Inflammatory macrophage (primary cell): ENCODE measurements around the gene FOXP1.

ENCODE experiments used
- DNase-seq, 2 donors: peaks; one replicate each; pipeline ENCODE4 v3.0.0-alpha.2; 2020 to 2022

FOXP1 gene

DNA sequence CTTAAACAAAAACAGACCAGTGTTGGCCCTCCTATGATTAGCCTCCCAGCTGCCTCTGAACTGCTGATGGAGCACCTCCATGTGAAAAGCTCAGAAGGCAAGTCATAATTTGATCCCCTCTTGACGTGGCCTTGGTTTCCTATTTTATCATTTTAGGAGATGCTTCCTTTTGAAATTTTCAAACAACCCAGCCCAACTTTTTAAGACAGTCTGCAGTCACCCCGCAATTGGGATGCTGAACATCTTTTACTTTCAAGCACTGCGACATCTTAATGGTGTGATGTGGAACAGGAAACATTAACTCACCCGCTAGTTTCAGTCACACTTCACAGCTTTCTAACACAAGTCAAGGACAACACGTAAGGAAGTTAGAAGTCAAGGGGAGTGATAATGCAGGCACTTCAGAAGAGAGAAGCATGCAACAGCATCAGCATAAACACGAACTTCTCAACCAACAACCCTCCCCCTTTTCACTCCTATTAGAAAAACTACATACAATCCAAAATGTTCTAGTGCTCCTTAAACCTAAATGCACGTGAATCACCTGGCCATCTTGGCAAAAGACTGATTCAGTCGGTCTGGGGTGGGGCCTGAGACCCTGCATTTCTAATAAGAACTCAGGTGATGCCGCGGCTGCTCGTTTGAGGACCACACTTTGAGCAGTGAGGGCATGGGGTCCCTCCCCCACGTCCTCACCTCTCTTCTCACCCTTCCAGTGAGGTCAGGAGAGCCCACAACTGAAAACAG, 161.5 kb downstream of the FOXP1 start:
- DNase-seq: no peak

DNA sequence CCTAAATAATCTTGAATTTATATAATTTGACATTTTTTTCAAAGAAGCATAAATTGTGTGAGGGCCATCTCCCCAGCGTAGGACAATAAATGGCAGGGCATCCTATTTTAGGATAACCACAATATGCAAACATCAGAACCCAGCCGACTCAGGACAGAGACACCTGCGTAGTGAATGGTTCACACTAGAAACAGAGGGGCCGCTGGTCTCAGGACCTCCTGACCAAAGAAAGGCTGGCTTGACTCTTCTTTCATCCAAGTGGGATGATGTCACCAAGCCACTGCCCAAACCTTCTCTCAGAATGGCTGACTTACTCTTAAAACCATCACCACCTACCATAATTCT, 162.1 kb downstream of the FOXP1 start:
- DNase-seq: no peak

DNA sequence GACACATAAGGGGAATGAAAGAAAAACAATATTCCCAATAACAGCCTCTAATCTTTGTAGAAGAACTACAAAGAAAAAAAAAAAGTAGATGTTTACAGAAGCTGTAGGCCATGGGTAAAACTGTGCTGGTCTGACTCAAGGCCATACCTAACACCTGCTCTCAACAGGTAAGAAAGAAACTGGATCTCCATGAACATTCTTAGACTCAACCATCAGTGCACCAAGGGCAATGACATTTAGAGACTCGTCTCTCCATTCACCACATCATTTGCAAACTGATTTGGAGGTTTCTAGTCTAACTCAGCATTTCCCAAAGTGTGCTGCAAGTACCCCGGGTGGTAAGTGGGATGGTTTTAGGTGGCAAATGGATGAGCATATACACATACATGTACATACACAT, 164.2 kb downstream of the FOXP1 start:
- no peak for DNase-seq

DNA sequence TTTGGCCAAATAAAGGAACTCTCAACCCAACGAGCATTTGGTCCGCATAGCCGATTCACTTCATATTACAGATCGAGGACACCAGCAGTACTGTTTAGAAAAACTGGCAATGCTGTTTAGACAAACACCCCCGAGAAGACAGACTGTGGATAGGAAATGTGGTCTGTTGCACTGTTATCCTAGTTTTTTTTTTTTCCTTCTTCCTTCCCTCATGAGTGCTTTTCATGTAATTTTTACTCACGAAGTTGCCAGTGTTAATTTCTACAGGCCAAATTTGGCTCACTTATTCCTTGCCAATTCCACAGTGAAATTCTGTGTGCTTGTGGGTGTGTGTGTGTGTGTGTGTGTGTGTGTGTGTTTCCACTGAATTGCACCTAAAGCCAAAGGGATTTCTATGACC, 165.7 kb downstream of the FOXP1 start:
- DNase-seq: no peak

DNA sequence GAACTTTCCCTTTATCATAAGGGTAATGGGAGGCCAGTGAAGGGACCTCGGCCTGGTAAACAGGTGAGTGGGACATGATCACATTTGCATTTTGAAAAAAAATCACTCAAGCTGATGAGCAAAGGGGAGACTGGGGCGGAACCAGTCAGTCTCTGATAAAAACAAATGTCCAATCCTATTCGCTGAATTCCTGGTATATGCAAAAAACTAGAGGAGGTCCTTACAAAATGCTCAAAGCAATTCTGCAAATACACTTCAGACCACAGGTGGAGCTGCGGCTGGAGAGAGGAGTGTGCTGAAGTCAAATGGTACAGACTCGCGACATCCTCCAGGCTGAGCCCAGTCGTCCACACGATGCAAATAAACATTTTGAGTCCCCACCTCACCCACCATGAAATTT, 166.7 kb downstream of the FOXP1 start:
- no peak for DNase-seq

DNA sequence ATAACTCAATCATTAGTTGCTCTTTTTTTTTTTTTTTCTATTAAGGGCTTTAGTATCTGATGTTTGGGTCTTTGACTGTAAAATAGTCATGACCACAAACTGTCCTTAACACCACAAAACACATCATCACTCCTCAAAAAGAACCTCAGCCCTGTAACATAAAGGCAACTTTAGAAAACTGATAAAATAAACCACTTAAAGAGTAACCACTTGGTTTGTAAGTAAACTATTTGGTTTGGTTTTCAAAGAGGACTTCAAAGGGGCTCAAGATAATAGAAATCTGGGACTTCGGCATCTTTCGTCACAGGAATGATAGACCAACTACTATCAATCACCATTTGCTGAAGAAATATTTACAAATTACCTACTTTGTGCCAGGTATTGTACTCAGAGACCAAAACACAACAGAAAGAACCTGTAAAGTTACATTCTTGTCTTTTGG, 167.8 kb downstream of the FOXP1 start:
- no peak for DNase-seq

DNA sequence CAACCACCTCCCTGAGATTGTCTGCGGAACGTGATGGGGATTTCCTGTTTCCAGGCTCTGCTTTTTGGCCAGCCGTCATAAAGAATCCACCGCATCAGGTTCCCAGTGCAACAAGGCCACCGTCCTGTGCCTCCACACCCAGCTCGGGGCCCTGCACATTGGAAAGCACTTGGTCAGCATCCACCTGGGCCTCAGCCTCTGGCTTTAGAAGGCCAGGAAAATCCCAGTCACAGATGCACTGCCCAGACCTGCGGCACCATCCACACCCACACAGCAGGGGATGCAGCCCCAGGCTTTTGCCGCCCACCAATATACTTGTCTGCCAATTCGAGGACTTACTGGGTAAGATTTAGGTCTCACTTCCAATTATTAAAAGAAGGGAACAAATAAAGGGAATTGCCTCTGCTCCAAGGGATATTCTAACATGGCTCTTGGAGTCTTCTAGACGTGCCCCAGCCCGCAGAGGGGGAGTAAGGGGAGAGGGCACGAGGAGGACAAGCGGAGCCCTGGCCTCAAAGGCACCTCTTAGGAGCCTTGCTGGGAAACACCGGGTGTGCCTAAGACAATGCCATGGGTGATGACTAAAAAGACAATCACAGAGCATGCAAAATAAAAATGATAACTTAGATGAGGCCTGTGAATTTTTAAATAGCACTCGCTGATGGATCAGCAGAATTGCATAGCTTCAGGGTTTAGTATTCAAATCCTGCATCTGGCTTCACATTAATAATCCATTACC, 169.2 kb downstream of the FOXP1 start:
- DNase-seq: no peak

DNA sequence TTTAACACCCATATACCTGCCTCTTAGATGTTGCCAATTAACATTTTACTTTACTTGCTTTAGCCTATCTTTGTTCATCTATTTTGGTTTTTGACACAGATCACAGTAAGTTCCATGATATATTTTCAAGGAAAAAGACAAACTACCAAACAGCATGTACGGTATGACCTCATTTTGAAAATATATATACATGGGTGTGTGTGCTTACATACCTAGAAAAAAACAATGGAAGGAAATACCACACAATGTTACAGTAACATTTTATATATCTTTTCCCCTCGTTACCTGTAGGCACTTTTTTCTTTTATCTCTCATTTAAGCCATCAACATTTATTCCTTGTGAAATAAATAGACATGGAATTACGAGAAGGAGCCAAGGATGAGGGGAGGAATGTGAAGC, 170.0 kb downstream of the FOXP1 start:
- DNase-seq: no peak

DNA sequence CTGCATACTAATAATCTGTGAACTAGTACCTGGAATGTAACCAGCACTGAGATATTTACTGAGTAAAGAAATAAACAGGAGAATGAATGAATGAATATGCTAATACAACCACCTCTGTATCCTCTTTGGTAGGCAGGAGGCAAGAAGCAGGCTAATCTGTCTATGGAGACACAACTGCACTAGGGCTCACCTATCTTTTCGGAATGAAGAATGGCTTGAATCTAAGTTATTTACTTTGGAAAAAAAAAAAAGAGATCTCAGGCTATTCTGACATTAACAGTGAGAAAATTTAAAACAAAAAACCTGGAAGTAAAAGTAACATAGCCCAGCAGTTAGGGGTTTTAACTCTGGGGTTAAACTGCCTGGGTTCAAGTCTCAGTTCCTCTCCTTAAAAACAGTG, 174.2 kb downstream of the FOXP1 start:
- no peak for DNase-seq

DNA sequence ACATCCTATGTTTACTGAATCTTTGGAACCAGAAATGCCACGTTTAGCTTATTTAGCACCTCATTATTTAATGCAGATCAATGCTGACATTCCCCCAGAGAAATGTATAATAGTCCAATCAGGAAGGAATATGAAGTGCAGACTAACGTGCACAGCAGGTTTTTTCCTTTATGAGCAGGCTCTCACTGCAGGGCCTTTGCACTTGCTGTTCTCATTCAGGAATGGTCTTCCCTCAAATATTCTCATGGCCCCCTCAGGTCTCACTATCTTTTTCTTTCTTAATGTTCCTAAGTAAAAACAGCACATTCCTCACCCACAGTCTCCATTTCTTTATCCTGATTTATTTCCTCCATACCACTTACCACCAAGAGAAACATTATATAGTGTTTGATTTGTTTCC, 174.6 kb downstream of the FOXP1 start:
- no peak for DNase-seq

DNA sequence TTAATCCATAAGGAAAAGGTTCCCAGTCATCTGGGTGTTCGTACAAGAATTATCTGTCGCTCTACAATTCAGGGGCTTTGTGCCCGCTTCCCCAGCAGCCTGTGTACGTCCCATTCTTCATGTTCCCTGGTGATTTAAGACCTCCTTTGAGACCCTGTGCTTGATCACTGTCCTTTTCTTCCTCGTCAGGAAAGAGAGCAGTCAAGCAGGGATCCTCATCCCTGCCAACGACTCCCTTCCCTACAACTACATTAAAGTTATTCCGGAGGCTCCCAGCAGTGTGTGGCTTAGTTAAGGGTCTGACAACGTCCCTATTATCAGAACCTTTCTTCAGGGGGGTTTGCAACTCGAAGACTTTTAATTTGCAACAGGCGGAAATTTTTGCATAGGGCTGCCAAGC, 175.7 kb downstream of the FOXP1 start:
- DNase-seq: no peak

DNA sequence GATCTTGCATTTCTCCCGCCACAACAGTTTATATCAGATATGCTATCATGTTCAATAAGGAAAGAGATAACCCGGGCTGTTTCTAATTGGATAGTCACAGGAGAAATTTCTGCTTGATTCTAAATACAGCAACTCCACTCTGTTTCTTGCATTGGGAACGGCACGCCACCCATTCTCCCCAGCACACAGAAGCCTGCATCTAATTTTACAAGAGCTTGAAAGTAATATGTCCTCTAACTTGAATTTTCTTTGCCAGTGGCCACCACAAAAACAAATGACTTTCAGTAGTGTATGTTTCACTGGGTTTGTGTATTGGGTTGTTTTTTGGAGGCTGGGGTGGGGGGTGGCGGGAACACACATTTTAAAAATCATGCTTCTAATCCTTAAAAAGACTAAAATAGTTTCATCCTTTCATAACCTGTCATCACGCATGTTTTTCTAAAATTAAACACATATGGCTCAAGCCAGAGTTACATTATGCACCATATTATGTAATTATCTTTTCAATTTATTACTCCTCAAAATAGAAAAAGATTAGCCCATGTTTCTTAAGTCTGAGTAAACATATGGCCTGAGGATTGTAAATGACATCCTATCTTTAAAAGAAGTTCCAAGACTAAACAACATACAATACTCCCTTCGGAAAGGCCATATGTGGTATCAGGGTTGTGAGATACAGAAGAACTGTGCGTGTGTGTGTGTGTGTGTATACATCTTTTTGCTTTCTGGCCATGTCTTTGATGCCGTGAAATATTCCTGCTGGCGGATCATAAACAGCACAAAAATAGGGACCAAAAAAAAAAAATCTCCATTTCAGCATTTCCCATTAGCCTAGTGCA, 176.3 kb downstream of the FOXP1 start:
- DNase-seq: no peak

DNA sequence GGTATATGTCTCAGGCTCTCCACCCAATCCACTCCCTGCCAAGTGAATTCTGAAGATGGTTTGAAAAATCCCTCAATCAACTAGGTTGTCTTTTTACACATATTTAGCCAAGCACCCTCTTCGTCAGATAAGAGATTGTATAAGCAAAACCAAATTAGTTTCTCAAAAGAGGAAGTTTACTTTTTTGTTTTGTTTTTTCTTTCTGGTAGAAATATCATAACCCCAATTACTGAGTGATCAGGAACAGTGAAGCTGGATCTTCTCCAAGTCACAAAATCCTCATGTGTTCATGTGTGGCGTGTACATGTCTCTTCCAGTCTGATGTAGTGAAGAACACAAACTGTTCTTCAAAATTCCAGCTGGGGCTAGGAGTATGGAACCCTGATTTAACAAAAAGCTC, 180.6 kb downstream of the FOXP1 start:
- DNase-seq: no peak

DNA sequence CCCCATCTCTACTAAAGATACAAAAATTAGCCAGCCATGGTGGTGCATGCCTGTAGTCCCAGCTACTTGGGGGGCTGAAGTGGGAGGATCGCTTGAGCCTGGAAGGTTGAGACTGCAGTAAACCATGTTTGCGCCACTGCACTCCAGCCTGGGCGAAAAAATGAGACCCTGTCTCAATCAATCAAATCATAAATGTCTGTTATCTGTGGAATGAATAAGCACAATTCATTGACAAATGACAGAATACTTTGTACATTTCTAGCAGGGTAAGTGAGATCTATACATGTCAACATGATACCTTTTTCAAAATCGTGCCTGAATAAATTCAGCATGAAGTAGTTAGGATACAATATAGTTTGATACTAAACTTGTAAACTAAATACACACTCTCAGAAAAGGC, 181.2 kb downstream of the FOXP1 start:
- no peak for DNase-seq

DNA sequence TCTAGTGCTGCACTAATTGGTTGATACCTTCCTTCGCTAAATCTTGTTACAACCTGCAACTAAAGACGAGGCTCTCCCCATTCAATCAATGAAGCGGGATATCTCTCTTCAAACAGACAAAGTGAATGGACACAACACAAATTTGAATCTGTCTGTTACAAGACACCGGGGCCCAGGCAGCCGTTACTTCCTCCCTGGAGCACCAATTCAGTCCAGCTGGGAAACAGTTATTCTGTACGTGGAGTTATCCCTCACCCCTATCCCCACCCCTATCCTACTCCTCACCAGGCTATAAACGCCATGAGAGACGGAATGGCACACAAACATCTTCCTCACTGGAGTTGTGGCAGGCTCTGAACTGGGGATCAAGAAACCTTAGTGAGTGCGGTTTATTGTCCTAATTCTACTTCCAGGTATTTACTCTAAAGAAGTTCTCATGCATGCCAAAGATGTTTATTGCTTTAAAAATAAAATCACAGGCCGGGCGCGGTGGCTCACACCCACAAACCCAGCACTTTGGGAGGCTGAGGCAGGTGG, 181.8 kb downstream of the FOXP1 start:
- no peak for DNase-seq

DNA sequence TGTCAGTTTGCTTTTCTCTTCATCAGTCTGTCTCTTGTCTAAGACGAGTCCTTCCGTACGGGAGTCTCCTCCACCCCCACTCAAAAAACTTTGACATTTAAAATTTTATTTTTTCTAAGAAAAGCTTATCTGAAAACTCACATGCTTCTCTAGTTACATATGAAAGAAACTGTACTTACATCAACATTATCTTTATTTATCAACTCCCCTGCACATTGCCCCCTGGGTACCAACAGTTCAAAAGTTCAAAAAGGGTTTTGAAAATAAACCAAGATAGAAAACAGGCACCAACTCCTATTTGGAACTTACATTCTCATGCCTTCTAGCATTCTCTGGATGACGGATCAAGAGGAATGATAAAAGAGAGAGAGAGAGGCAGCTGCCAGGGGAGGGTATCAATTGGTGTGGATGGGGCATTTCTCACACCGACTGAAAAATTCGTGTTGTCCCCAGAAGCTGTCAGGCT, 182.5 kb downstream of the FOXP1 start:
- no peak for DNase-seq

DNA sequence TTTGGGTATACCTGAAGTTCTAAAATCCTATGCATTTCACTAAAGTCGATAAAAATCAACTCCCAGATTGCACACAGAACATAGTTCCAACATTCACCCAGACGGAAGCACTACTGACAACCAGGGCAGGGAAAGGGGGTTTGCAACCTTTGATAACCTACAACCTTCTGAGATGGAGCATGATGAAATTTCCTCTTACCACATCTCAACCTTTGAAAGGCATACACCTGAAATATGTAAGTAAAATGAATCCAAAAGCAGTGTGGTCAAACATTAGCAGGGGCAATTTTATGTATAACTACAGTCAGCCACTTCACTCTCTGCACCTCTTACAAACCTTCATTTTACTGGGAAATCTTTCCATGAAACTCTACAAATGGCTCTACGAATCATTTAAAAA, 184.1 kb downstream of the FOXP1 start:
- no peak for DNase-seq

DNA sequence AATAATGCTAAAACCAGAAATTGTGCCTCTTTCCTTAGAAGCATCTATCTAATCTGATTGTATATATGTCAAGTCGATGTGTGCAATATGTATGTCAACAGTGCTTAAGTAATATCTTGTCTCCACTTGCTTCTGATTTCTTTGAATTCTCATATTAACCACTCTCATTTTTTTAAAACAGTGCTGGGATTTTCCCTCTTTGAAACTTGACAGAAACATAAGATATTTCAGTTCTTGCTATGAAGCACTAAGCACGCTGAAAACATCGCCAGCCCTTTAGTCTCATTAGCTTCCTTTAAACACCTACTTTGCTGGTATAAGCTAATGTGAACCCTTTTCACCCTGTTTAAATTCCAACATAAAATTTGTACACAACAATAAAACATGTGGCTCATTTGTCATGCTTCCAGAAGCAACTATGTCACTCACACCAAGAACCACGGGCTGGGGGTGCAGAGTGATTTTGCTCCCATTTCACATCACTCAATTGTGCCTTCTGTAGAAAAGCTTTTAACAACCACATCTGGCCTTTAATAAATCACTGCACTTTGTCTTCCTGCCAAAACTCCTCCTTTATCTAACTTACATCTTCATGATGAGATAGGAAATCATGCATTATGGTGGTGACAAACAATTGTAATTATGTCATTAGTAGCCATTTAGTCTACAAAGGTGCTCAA, 185.2 kb downstream of the FOXP1 start:
- no peak for DNase-seq

DNA sequence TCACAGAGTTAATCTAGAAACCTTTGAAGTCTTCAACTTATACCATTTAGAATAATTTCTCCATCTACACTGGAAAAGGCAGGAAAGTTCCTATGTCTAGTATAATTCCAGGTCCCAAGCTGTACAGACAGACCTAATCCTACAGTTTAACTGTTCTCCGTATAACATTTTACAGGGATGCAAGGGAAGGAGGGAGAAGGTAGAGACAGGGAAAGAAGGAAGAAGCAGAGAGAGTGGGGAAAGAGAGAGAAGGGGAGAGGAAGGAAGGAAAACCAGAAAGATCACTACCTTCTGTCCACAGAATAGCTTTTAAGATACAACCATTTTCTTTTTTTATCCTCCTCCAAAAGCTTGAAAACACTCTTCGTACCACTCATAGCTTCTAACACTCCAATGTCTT, 185.8 kb downstream of the FOXP1 start:
- no peak for DNase-seq

DNA sequence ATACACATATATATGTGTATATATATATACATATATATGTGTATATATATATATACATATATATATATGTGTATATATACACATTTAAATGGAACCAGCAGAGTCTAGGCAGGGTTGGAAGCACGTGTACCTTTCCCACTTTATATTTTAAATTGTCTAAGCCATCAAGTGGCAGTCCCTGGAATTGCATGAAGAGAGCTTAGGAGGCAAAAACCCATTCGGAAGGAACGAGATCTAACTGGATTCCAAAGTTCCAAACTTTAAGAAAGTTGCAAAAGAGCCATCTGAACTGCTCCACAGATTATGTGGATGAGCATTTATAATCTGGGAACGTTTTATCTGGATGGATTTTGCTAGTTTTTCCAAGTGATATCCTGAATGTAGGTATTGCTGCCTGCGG, 186.5 kb downstream of the FOXP1 start:
- peak; percentile 34 to 36 for DNase-seq

DNA sequence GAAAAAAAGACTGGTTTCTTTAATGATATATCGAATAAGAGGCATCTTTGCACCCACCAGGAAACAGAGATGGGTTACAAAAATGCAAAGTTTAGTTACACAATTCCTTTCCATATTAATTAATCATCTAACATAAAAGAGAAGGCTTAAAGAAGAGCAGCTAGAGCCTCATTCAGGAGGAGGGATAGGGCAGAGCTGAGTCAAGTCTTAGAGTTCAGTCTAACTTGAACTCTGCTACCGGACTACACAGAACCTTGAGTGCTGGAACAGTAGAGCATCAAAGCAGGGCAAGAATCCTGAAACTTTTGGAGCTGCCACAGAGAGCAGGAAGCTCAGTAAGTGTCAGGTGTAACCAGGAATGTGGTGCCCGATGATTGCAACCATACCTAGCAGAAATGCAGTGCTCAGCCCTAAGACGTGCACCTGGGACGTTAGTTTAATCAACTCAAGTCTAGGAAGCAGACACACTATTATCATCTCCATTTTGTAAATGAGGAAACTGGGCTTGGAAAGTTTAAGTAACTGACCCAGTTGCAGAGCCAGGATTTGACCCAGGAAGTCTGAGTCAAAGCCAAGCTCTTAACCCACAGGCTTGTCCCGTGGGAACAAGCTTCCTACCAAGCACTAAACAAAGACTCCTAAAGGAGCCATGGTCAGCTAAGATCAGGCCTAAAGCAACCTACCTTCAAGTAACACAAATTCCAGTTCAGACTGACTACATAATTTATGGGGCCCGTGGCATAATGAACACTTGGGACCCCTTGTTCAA, 187.4 kb downstream of the FOXP1 start:
- DNase-seq: peak; percentile 66 to 79

DNA sequence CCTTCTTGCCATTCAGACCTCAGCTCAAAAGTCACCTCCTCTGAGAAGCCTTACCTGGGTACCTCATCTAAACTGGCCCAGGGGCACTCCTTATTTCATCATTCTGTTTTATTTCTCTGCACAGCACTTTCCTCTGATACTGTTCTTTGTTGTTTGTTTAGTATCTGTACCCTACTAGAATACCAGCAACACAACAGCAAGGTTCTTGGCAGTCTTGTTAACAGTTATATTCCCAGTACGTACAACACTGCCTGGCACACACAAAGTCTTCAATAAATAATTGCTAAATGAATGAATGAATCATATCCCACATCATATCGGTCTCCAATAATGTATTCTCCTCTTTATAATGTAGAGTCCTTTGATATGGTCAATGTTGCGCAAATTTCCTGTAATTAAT, 188.1 kb downstream of the FOXP1 start:
- DNase-seq: no peak
